H1 (cell line): ENCODE measurements around the gene LAMC1.

Experiments
- CBX5 ChIP-seq: fragments of 300-800, 300-1000 bp; sonication (generic); IDR thresholded peaks from 2 replicates; pipeline ENCODE4 v1.7.1; 2016; ENCODE audit warnings: antibody characterized with exemption, low read length, low read depth
- CHD2 ChIP-seq: IDR thresholded peaks from 2 replicates; pipeline ENCODE4 v1.6.1; 2012; ENCODE audit warnings: low read length, improper control_type of control experiment
- CREB1 ChIP-seq: IDR thresholded peaks from 2 replicates; pipeline ENCODE4 v1.6.1; 2012; ENCODE audit warnings: inconsistent platforms
- EP300 ChIP-seq, 2 experiments: IDR thresholded peaks; 1 replicate in 1 of 2; 2 replicates in 1 of 2; pipeline ENCODE4 v1.6.1; 2011 to 2012; ENCODE audit warnings: low read depth in 2 of 2, low read length in 2 of 2, mild to moderate bottlenecking in 2 of 2, borderline replicate concordance in 1 of 2, inconsistent platforms in 1 of 2, moderate library complexity in 1 of 2
- FOSL1 ChIP-seq: IDR thresholded peaks from 2 replicates; pipeline ENCODE4 v1.6.1; 2011; ENCODE audit warnings: mild to moderate bottlenecking, low read depth, low read length, moderate library complexity; ENCODE audit not compliant: insufficient read depth
- POLR2A ChIP-seq, 2 experiments: IDR thresholded peaks; 1 replicate in 1 of 2; 2 replicates in 1 of 2; pipeline ENCODE4 v1.6.1; 2011; ENCODE audit warnings: low read depth in 2 of 2, low read length in 2 of 2, mild to moderate bottlenecking in 2 of 2; ENCODE audit errors: control extremely low read depth in 1 of 2
- POLR2AphosphoS5 ChIP-seq: IDR thresholded peaks from 2 replicates; pipeline ENCODE4 v1.6.1; 2011; ENCODE audit warnings: low read depth, low read length
- RFX5 ChIP-seq: IDR thresholded peaks from 2 replicates; pipeline ENCODE4 v1.6.1; 2011; ENCODE audit warnings: low read depth, low read length, improper control_type of control experiment, borderline replicate concordance
- TF ChIP-seq, protein P1 (sequence below), 3 experiments: IDR thresholded peaks; 1 replicate in 2 of 3; 2 replicates in 1 of 3; pipeline versions ENCODE4 v1.5.1 to v1.6.1; 2011; ENCODE audit warnings: low read length in 3 of 3, mild to moderate bottlenecking in 3 of 3, inconsistent platforms in 2 of 3, low read depth in 1 of 3, moderate library complexity in 1 of 3; ENCODE audit not compliant: insufficient read depth in 1 of 3; ENCODE audit errors: control extremely low read depth in 1 of 3
- TF ChIP-seq, protein P2 (sequence below): IDR thresholded peaks from 2 replicates; pipeline ENCODE4 v1.6.1; 2011; ENCODE audit warnings: low read depth, mild to moderate bottlenecking, low read length; ENCODE audit not compliant: insufficient read depth

DNA sequence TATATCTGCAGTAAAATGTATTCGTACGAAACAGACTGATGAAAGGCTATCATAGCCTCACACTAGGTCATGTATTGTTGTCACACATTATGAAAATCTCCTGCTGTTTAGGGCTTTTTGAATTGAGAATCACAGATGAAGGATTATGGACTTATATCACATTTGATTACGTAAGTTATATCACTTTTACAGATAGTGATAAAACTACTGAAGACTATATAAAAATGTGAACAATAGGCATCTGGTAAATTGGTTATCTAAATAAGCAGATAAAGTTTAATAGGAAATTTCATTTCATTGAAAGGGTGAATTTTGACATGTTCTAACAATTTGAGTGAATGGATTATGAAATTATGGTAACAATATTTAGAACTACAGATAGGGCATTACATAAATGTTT is 20.0 kb downstream of the LAMC1 start:
- TF ChIP-seq, protein P1, sequence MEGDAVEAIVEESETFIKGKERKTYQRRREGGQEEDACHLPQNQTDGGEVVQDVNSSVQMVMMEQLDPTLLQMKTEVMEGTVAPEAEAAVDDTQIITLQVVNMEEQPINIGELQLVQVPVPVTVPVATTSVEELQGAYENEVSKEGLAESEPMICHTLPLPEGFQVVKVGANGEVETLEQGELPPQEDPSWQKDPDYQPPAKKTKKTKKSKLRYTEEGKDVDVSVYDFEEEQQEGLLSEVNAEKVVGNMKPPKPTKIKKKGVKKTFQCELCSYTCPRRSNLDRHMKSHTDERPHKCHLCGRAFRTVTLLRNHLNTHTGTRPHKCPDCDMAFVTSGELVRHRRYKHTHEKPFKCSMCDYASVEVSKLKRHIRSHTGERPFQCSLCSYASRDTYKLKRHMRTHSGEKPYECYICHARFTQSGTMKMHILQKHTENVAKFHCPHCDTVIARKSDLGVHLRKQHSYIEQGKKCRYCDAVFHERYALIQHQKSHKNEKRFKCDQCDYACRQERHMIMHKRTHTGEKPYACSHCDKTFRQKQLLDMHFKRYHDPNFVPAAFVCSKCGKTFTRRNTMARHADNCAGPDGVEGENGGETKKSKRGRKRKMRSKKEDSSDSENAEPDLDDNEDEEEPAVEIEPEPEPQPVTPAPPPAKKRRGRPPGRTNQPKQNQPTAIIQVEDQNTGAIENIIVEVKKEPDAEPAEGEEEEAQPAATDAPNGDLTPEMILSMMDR (IDR thresholded peaks at IDR 0.05; ENCODE audit: control extremely low read depth in 1 of 3, insufficient read depth in 1 of 3, low read depth in 1 of 3, low read length in 3 of 3) = no peak
- TF ChIP-seq POLR2AphosphoS5 (no peak), POLR2A (IDR thresholded peaks at IDR 0.05; ENCODE audit: control extremely low read depth in 1 of 2, low read depth in 2 of 2, low read length in 2 of 2) (no peak), RFX5 (no peak), EP300 (IDR thresholded peaks at IDR 0.05; ENCODE audit: borderline replicate concordance in 1 of 2, low read depth in 2 of 2, low read length in 2 of 2) (no peak), FOSL1 (no peak), CREB1 (no peak), CHD2 (no peak), CBX5 (no peak)
- TF ChIP-seq, protein P2, sequence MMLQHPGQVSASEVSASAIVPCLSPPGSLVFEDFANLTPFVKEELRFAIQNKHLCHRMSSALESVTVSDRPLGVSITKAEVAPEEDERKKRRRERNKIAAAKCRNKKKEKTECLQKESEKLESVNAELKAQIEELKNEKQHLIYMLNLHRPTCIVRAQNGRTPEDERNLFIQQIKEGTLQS = no peak
